HepG2 (cell line): ENCODE data around the gene SND1. TPM values are rescaled to one million over a fixed set of nuclear protein-coding genes. Genes with fewer than 3 reads are reported as not detected.
A peak's percentile ranks its signal among the peaks of the same experiment; 100 is the strongest.

Experiments
- ATAC-seq: fragments of 200-7000 bp; cut with Tn5 transposase; 3 replicates; pipeline ENCODE4 v1.9.1; 2020; ENCODE audit warnings: mild to moderate bottlenecking, moderate library complexity
- BruUV-seq: library from RNA; stranded (reverse); fragments of 400-500 nt; replicated peaks from 2 replicates; lab custom pipeline; 2021; lab: Mats Ljungman, UMichigan
- CTCF ChIA-PET: fragments of 300-600 bp; formaldehyde crosslinking; extraction: SDS; loops from one replicate; lab custom pipeline; 2021; ENCODE audit warnings: low total read pairs, inconsistent platforms, low intra/inter-chr PET ratio; lab: Yijun Ruan, JAX
- POLR2A ChIA-PET: fragments of 350-600 bp; sonication (Branson Sonifier 250); formaldehyde crosslinking; loops from one replicate; lab custom pipeline; 2020; ENCODE audit warnings: antibody characterized with exemption, inconsistent platforms; lab: Yijun Ruan, JAX
- DNase-seq: peaks from one replicate; pipeline ENCODE4 v3.0.0-alpha.2; 2015; ENCODE audit warnings: low spot score
- FAIRE-seq: peaks from 3 replicates; lab custom pipeline; 2011; peaks lifted over from hg19 to GRCh38; lab: Jason Lieb, UNC
- H2AFZ ChIP-seq: one replicate; pipeline ENCODE4 v1.6.1; 2011; ENCODE audit warnings: low read length, inconsistent platforms
- H3K27ac ChIP-seq: fragments of 300-600 bp; 3 replicates; pipeline ENCODE4 v1.8.0; 2011; ENCODE audit warnings: mixed run types, mild to moderate bottlenecking, mixed read lengths, low read length, inconsistent platforms; ENCODE audit not compliant: insufficient read depth; ENCODE audit errors: extremely low read length
- H3K27me3 ChIP-seq, 2 experiments: fragments of 200-600 bp in 1 of 2; 2 replicates in 1 of 2; 3 replicates in 1 of 2; pipeline versions ENCODE4 v1.6.0 to v1.8.0; 2011; ENCODE audit warnings: low read length in 2 of 2, mild to moderate bottlenecking in 2 of 2, moderate library complexity in 2 of 2, inconsistent platforms in 1 of 2; ENCODE audit not compliant: insufficient read depth in 2 of 2, control insufficient read depth in 1 of 2
- H3K36me3 ChIP-seq, 2 experiments: fragments of 200-600 bp in 1 of 2; replicated peaks in 1 of 2; 2 replicates in 1 of 2; 3 replicates in 1 of 2; pipeline versions ENCODE4 v1.5.1 to v1.8.0; 2011; ENCODE audit warnings: low read length in 2 of 2, inconsistent platforms in 1 of 2; ENCODE audit not compliant: insufficient read depth in 2 of 2, control insufficient read depth in 1 of 2
- H3K4me1 ChIP-seq: 2 replicates; pipeline ENCODE4 v1.5.1; 2012; ENCODE audit warnings: low read length, inconsistent platforms; ENCODE audit not compliant: insufficient read depth
- H3K4me2 ChIP-seq: 2 replicates; pipeline ENCODE4 v1.6.0; 2011; ENCODE audit warnings: low read depth, low read length, inconsistent platforms
- H3K4me3 ChIP-seq, 3 experiments: fragments of 200-600 bp in 1 of 3; sonication (generic), shearing (Covaris generic) in 1 of 3; replicated peaks in 1 of 3; 2 replicates each; pipeline ENCODE4 v1.5.1; 2011 to 2016; ENCODE audit warnings: low read length in 3 of 3, inconsistent platforms in 2 of 3, low read depth in 2 of 3, mild to moderate bottlenecking in 2 of 3, control low read depth in 1 of 3, mixed read lengths in 1 of 3; ENCODE audit not compliant: insufficient read depth in 1 of 3
- H3K79me2 ChIP-seq: one replicate; pipeline ENCODE4 v1.6.1; 2011; ENCODE audit warnings: low read length, inconsistent platforms; ENCODE audit not compliant: insufficient read depth
- H3K9ac ChIP-seq: 2 replicates; pipeline ENCODE4 v1.6.0; 2011; ENCODE audit warnings: mild to moderate bottlenecking, low read depth, low read length, inconsistent platforms; ENCODE audit not compliant: insufficient read depth
- H3K9me3 ChIP-seq: 2 replicates; pipeline ENCODE4 v1.5.1; 2012; ENCODE audit warnings: mild to moderate bottlenecking, low read length
- H4K20me1 ChIP-seq: 2 replicates; pipeline ENCODE4 v1.6.0; 2011; ENCODE audit warnings: inconsistent platforms, mild to moderate bottlenecking, low read length, moderate library complexity; ENCODE audit not compliant: insufficient read depth
- CEBPB ChIP-seq: IDR thresholded peaks from 2 replicates; pipeline ENCODE4 v1.6.1; 2011; ENCODE audit warnings: low read depth, low read length, improper control_type of control experiment, borderline replicate concordance
- KDM3A ChIP-seq: IDR thresholded peaks from 2 replicates; pipeline ENCODE4 v1.6.1; 2018; ENCODE audit warnings: low read depth, missing compliant biosample characterization
- PRPF4 ChIP-seq: fragments of 200-400 bp; formaldehyde crosslinking; IDR thresholded peaks from 2 replicates; pipeline ENCODE4 v1.6.1; 2016; ENCODE audit warnings: low read length, low read depth; ENCODE audit not compliant: poor library complexity, severe bottlenecking
- RBM22 ChIP-seq: fragments of 200-400 bp; formaldehyde crosslinking; optimal IDR thresholded peaks from 2 replicates; pipeline ENCODE3; 2017; ENCODE audit warnings: mild to moderate bottlenecking, low read length, moderate library complexity
- REPIN1 ChIP-seq: sonication (generic); formaldehyde crosslinking; IDR thresholded peaks from 2 replicates; pipeline ENCODE4 v1.8.0; 2022; ENCODE audit warnings: missing genetic modification reagents, low read depth, mild to moderate bottlenecking, borderline replicate concordance
- ZNF331 ChIP-seq: sonication (generic); formaldehyde crosslinking; IDR thresholded peaks from 2 replicates; pipeline ENCODE4 v1.4.0; 2020; ENCODE audit warnings: missing genetic modification reagents
- WGBS: methylation state at CpG from one replicate; pipeline ENCODE4 v1.1.6; 2017; ENCODE audit warnings: low lambda C conversion rate; 5-methylcytosine and 5-hydroxymethylcytosine counted together
- in situ Hi-C: cut with HindIII; loops from 2 replicates; pipeline ENCODE4 v1.10.0; 2017; ENCODE audit warnings: low pct_unique_long_range_greater_than_20kb; ENCODE audit not compliant: extremely low pct_ligation_motif_present
- intact Hi-C: fragments of 100-400 bp; cut with micrococcal nuclease; formaldehyde crosslinking; loops from one replicate; pipeline ENCODE4 v1.10.0; 2022; ENCODE audit not compliant: unreplicated experiment
- polyA plus RNA-seq, 8 experiments: library from polyadenylated mRNA; depleted of rRNA in 3 of 8; stranded (reverse) in 7 of 8; unstranded in 1 of 8; fragments of >200 nt; fragmentation: Illumina TruSeq in 4 of 8; extraction: Trizol in 4 of 8; gene quantifications; 2 replicates each; pipeline versions ENCODE4 v1.2.1 to v1.2.3, GENCODE V29; 2011 to 2016; ENCODE audit warnings: low read depth in 4 of 8, missing spikeins in 1 of 8, mixed read lengths in 1 of 8; ENCODE audit not compliant: insufficient read depth in 1 of 8
- total RNA-seq, 5 experiments: library from RNA; depleted of rRNA; stranded (reverse); fragments of >200 nt; fragmentation: Illumina TruSeq; extraction: Trizol; gene quantifications; 2 replicates each; pipeline ENCODE4 v1.2.3, GENCODE V29; 2016; ENCODE audit warnings: low read depth in 1 of 5

The SND1 gene
- total and polyA plus RNA-seq, 2 of the 13 experiments (the other 11 are each of a cell fraction or from before 2014, with no cell fraction given): 110 to 182 TPM

- ATAC-seq: peak; percentile 16; the same call in 1 of the 3 replicates
- in situ Hi-C loops: no loop called here
These were observed 359.2 kb downstream of the SND1 start for GRCh38 chr7:128011131-128011661.

GRCh38 chr7:128014811-128015210 lies 362.8 kb downstream of the SND1 start:
- TF ChIP-seq RBM22: peak; percentile 3
- no peak for TF ChIP-seq KDM3A (CRISPR knock-in tag)
- TF ChIP-seq REPIN1 (CRISPR knock-in tag): no peak
- TF ChIP-seq ZNF331 (CRISPR knock-in tag): no peak
- TF ChIP-seq, all 625 proteins: peak for 1
- DNase-seq (no peak), ATAC-seq (no peak), FAIRE-seq (no peak)
- Histone ChIP-seq H3K4me1 (peaks cover 8% of the 10 kb centered on the region; the same call in 1 of the 2 replicates), H3K27me3 (no peaks in the 10 kb centered on the region), H3K4me2 (no peak overlapping the region), H3K27ac (no peak overlapping the region), H3K9ac (no peak overlapping the region), H3K9me3 (no peaks in the 10 kb centered on the region), H3K79me2 (no peaks in the 10 kb centered on the region), H3K36me3 (peaks cover 16 to 54% of the 10 kb centered on the region in 2 experiments; a peak in 4 of 5 replicates), H2AFZ (no peak overlapping the region), H3K4me3 (no peak overlapping the region), H4K20me1 (no peaks in the 10 kb centered on the region; the same call in 1 of the 2 replicates)
- ChIA-PET CTCF (no interaction called here), POLR2A (no interaction called here)
- in situ Hi-C loops (no loop called here), intact Hi-C loops (no loop called here)
- 97% methylated on average over 4 of the region's 4 CpGs for WGBS
- BruUV-seq: no TSS peak

More at GRCh38 chr7:128011131-128011661, 359.2 kb downstream of the SND1 start:
- CTCF ChIA-PET: no interaction called here
- Histone ChIP-seq H3K9ac (no peak overlapping the region), H2AFZ (no peak overlapping the region), H3K4me1 (peaks cover 14% of the 10 kb centered on the region), H4K20me1 (peaks cover 4% of the 10 kb centered on the region; the same call in 1 of the 2 replicates), H3K36me3 (peaks cover 16 to 40% of the 10 kb centered on the region in 2 experiments; a peak in 4 of 5 replicates), H3K79me2 (no peaks in the 10 kb centered on the region), H3K27ac (no peak overlapping the region), H3K9me3 (no peaks in the 10 kb centered on the region), H3K27me3 (no peaks in the 10 kb centered on the region), H3K4me2 (no peak overlapping the region), H3K4me3 (no peak overlapping the region)
- FAIRE-seq (no peak), DNase-seq (no peak)
- 82% methylated on average over 2 of the region's 2 CpGs for WGBS
- POLR2A ChIA-PET: no interaction called here
- BruUV-seq: no TSS peak
- peak; percentile 24; the same call in 1 of the 2 replicates for TF ChIP-seq CEBPB
- no peak for TF ChIP-seq PRPF4
- intact Hi-C loops: no loop called here
